H54 (cell line): ENCODE measurements around the gene MYO19.
A peak's percentile ranks its signal among the peaks of the same experiment; 100 is the strongest.

Source experiments
- DNase-seq: peaks from one replicate; pipeline ENCODE4 v3.0.0; 2011; ENCODE audit warnings: low spot score, mixed read lengths; ENCODE audit not compliant: insufficient read length
- FAIRE-seq: peaks from 3 replicates; lab custom pipeline; 2011; peaks lifted over from hg19 to GRCh38; lab: Jason Lieb, UNC
- POLR2A ChIP-seq: IDR thresholded peaks from 2 replicates; pipeline ENCODE4 v1.6.1; 2011; ENCODE audit warnings: low read depth, mild to moderate bottlenecking, low read length

The MYO19 gene

GRCh38 chr17:36545077-36545464, 10.4 kb upstream of the MYO19 start:
- FAIRE-seq (no peak), DNase-seq (no peak)
- no peak for TF ChIP-seq POLR2A

GRCh38 chr17:36544307-36545076, 9.8 kb upstream of the MYO19 start, which contains the start of gene GGNBP2:
GGNBP2 (plus strand) TSS chr17:36544919; CDS start chr17:36545725, 806 bp downstream.
- DNase-seq (peak; percentile 84), FAIRE-seq (no peak)
- TF ChIP-seq POLR2A, result peak; percentile 88

- no peak for TF ChIP-seq POLR2A
- DNase-seq (peak; percentile 19), FAIRE-seq (no peak)
Observed at GRCh38 chr17:36544044-36544306, 9.3 kb upstream of the MYO19 start.

GRCh38 chr17:36542755-36543154, 8.1 kb upstream of the MYO19 start:
- FAIRE-seq, result no peak
- TF ChIP-seq POLR2A, result no peak
- DNase-seq, result no peak

GRCh38 chr17:36540696-36541095, 6.0 kb upstream of the MYO19 start:
- FAIRE-seq (no peak), DNase-seq (no peak)
- no peak for TF ChIP-seq POLR2A

GRCh38 chr17:36535669-36536081, 1.0 kb upstream of the MYO19 start:
- no peak for TF ChIP-seq POLR2A
- DNase-seq, result no peak
- FAIRE-seq, result no peak

- TF ChIP-seq POLR2A, result peak; percentile 51; the same call in 1 of the 2 replicates
- FAIRE-seq, result no peak
- peak; percentile 50 for DNase-seq
Observed at GRCh38 chr17:36533935-36534839, 481 bp downstream of the MYO19 start.

- no peak for FAIRE-seq
- TF ChIP-seq POLR2A, result no peak
- no peak for DNase-seq
Observed at GRCh38 chr17:36532435-36532975, 2.2 kb downstream of the MYO19 start.

- DNase-seq (peak; percentile 29), FAIRE-seq (no peak)
- no peak for TF ChIP-seq POLR2A
Observed at GRCh38 chr17:36529121-36529520, 5.5 kb downstream of the MYO19 start.

GRCh38 chr17:36527621-36528250, 6.9 kb downstream of the MYO19 start:
- TF ChIP-seq POLR2A, result no peak
- DNase-seq (no peak), FAIRE-seq (no peak)

- no peak for TF ChIP-seq POLR2A
- FAIRE-seq, result no peak
- DNase-seq, result no peak
Observed at GRCh38 chr17:36525888-36526287, 8.8 kb downstream of the MYO19 start.

- DNase-seq, result no peak
- FAIRE-seq, result no peak
- TF ChIP-seq POLR2A, result no peak
Observed at GRCh38 chr17:36525113-36525512, 9.6 kb downstream of the MYO19 start.

GRCh38 chr17:36524428-36524876, 10.2 kb downstream of the MYO19 start:
- no peak for TF ChIP-seq POLR2A
- DNase-seq (no peak), FAIRE-seq (no peak)

GRCh38 chr17:36523113-36523512, 11.6 kb downstream of the MYO19 start:
- DNase-seq (no peak), FAIRE-seq (no peak)
- TF ChIP-seq POLR2A, result no peak
